A673 (cell line): ENCODE measurements around the gene ATP2B1. TPM values are rescaled to one million over a fixed set of nuclear protein-coding genes. Genes with fewer than 3 reads are reported as not detected.

Source experiments
- BruUV-seq: library from RNA; stranded (reverse); fragments of 400-500 nt; replicated peaks from 2 replicates; lab custom pipeline; 2021; lab: Mats Ljungman, UMichigan
- CTCF ChIA-PET: fragments of 300-600 bp; sonication (Branson Sonifier 250); formaldehyde crosslinking; loops from one replicate; lab custom pipeline; 2022; ENCODE audit warnings: antibody characterized with exemption; lab: Charles Lee
- POLR2A ChIA-PET: fragments of 300-600 bp; sonication (Branson Sonifier 250); formaldehyde crosslinking; loops from one replicate; lab custom pipeline; 2022; ENCODE audit warnings: antibody characterized with exemption; ENCODE audit not compliant: low non-redundant PET; lab: Charles Lee
- DNase-seq: peaks from one replicate; pipeline ENCODE4 v3.0.0-alpha.2; 2015; ENCODE audit warnings: low spot score
- H3K27ac ChIP-seq: fragments of 200-600 bp; sonication (generic); 2 replicates; pipeline ENCODE4 v1.5.1; 2016; ENCODE audit warnings: mixed run types, low read depth, mild to moderate bottlenecking, mixed read lengths, antibody characterized with exemption, low read length; ENCODE audit not compliant: poor library complexity, severe bottlenecking
- H3K27me3 ChIP-seq: fragments of 200-600 bp; sonication (generic); replicated peaks from 2 replicates; pipeline ENCODE4 v1.6.1; 2017; ENCODE audit warnings: mixed run types, low read depth, mild to moderate bottlenecking, mixed read lengths, antibody characterized with exemption, low read length; ENCODE audit not compliant: insufficient read depth, poor library complexity
- H3K36me3 ChIP-seq: fragments of 200-600 bp; sonication (generic); 2 replicates; pipeline ENCODE4 v1.6.1; 2016; ENCODE audit warnings: mixed run types, mild to moderate bottlenecking, mixed read lengths, antibody characterized with exemption, low read length; ENCODE audit not compliant: insufficient read depth, poor library complexity, severe bottlenecking
- H3K4me1 ChIP-seq: fragments of 200-600 bp; sonication (generic); 2 replicates; pipeline ENCODE4 v1.6.1; 2017; ENCODE audit warnings: mixed run types, mild to moderate bottlenecking, mixed read lengths, antibody characterized with exemption, low read length; ENCODE audit not compliant: insufficient read depth, poor library complexity, severe bottlenecking
- H3K4me3 ChIP-seq: fragments of 200-600 bp; sonication (generic); 2 replicates; pipeline ENCODE4 v1.5.1; 2016; ENCODE audit warnings: low read depth, mixed run types, mild to moderate bottlenecking, mixed read lengths, low read length; ENCODE audit not compliant: poor library complexity, severe bottlenecking
- H3K9me3 ChIP-seq: fragments of 200-600 bp; sonication (generic); 2 replicates; pipeline ENCODE4 v1.6.1; 2016; ENCODE audit warnings: mixed run types, low read depth, mild to moderate bottlenecking, mixed read lengths, antibody characterized with exemption, low read length; ENCODE audit not compliant: poor library complexity, severe bottlenecking
- CTCF ChIP-seq: fragments of 300-800, 200-600 bp; sonication (generic); conservative IDR thresholded peaks from 2 replicates; pipeline ENCODE4 v1.5.1; 2017; ENCODE audit warnings: low read depth, mild to moderate bottlenecking, antibody characterized with exemption, low read length, moderate library complexity, mixed read lengths
- EZH2 ChIP-seq: fragments of 200-600 bp; sonication (generic); IDR thresholded peaks from 2 replicates; pipeline ENCODE4 v1.6.1; 2017; ENCODE audit warnings: borderline replicate concordance, low read depth, mild to moderate bottlenecking, mixed read lengths, antibody characterized with exemption, low read length; ENCODE audit not compliant: poor library complexity, severe bottlenecking
- intact Hi-C: fragments of 100-400 bp; cut with micrococcal nuclease; formaldehyde crosslinking; loops from one replicate; pipeline ENCODE4 v1.10.0; 2022; ENCODE audit not compliant: unreplicated experiment
- total RNA-seq: library from RNA; stranded (reverse); gene quantifications from 2 replicates; pipeline ENCODE4 v1.2.3, GENCODE V29; 2021

The ATP2B1 gene
- total RNA-seq, 1 experiment from 2014 or later = 44.2 TPM

- Histone ChIP-seq H3K27ac (no peak overlapping the region), H3K4me3 (no peak overlapping the region), H3K9me3 (no peaks in the 10 kb centered on the region), H3K27me3 (no peaks in the 10 kb centered on the region), H3K4me1 (peaks cover 20% of the 10 kb centered on the region), H3K36me3 (no peaks in the 10 kb centered on the region)
- BruUV-seq = no TSS peak
- intact Hi-C loops = no loop called here
- POLR2A ChIA-PET = no interaction called here
- CTCF ChIA-PET = no interaction called here
- TF ChIP-seq CTCF (no peak), EZH2 (no peak)
- DNase-seq = peak; percentile 35
Measured at GRCh38 chr12:89665556-89665955, 43.1 kb downstream of the ATP2B1 start.

- no peak for TF ChIP-seq EZH2
- no peak for TF ChIP-seq CTCF
- POLR2A ChIA-PET = no interaction called here
- no peak for DNase-seq
- no peaks in the 10 kb centered on the region for H3K9me3 ChIP-seq
- no peaks in the 10 kb centered on the region for H3K36me3 ChIP-seq
- BruUV-seq = no TSS peak
- CTCF ChIA-PET = no interaction called here
- H3K27ac ChIP-seq = no peak overlapping the region
- peaks cover 20% of the 10 kb centered on the region for H3K4me1 ChIP-seq
- intact Hi-C loops = no loop called here
- H3K27me3 ChIP-seq = no peaks in the 10 kb centered on the region
- no peak overlapping the region for H3K4me3 ChIP-seq
Measured at GRCh38 chr12:89664441-89664840, 44.2 kb downstream of the ATP2B1 start.

- Histone ChIP-seq H3K4me1 (peaks cover 22% of the 10 kb centered on the region), H3K27ac (peak overlapping the region; percentile 14), H3K9me3 (no peaks in the 10 kb centered on the region), H3K36me3 (no peaks in the 10 kb centered on the region), H3K4me3 (no peak overlapping the region), H3K27me3 (no peaks in the 10 kb centered on the region)
- DNase-seq = peak; percentile 28
- CTCF ChIA-PET = no interaction called here
- intact Hi-C loops = no loop called here
- no TSS peak for BruUV-seq
- TF ChIP-seq CTCF (no peak), EZH2 (no peak)
- POLR2A ChIA-PET = no interaction called here
Measured at GRCh38 chr12:89663577-89664357, 44.9 kb downstream of the ATP2B1 start.
